OCI-LY7 (cell line): Measurements from ENCODE around the gene HDGFL1. TPM values are rescaled to one million over a fixed set of nuclear protein-coding genes. Genes with fewer than 3 reads are reported as not detected.

Experiments
- BruUV-seq: library from RNA; stranded (reverse); fragments of 400-500 nt; replicated peaks from 2 replicates; lab custom pipeline; 2021; lab: Mats Ljungman, UMichigan
- CTCF ChIA-PET: fragments of 300-600 bp; sonication (Branson Sonifier 250); formaldehyde crosslinking; loops from one replicate; lab custom pipeline; 2022; ENCODE audit warnings: antibody characterized with exemption; ENCODE audit not compliant: unreplicated experiment; lab: Charles Lee
- POLR2A ChIA-PET: fragments of 300-600 bp; sonication (Branson Sonifier 250); formaldehyde crosslinking; loops from one replicate; lab custom pipeline; 2022; ENCODE audit warnings: antibody characterized with exemption; lab: Charles Lee
- DNase-seq: peaks from one replicate; pipeline ENCODE4 v3.0.0-alpha.2; 2015; ENCODE audit warnings: low spot score
- H2AFZ ChIP-seq: fragments of 200-600 bp; sonication (generic), shearing (Covaris generic); 2 replicates; pipeline ENCODE4 v1.6.1; 2014; ENCODE audit warnings: mild to moderate bottlenecking, antibody characterized with exemption, low read length, moderate library complexity
- H3K27ac ChIP-seq: fragments of 200-600 bp; sonication (generic); 2 replicates; pipeline ENCODE4 v1.5.1; 2014; ENCODE audit warnings: mixed run types, low read depth, mild to moderate bottlenecking, moderate library complexity, low read length, inconsistent platforms; ENCODE audit not compliant: poor library complexity, severe bottlenecking
- H3K36me3 ChIP-seq: fragments of 200-600 bp; sonication (generic); 2 replicates; pipeline ENCODE4 v1.6.1; 2014; ENCODE audit warnings: mild to moderate bottlenecking, antibody characterized with exemption, low read length, moderate library complexity, mixed read lengths; ENCODE audit not compliant: insufficient read depth
- H3K4me1 ChIP-seq: fragments of 200-600 bp; sonication (generic); 2 replicates; pipeline ENCODE4 v1.5.1; 2014; ENCODE audit warnings: mild to moderate bottlenecking, low read length; ENCODE audit not compliant: insufficient read depth, poor library complexity, severe bottlenecking
- H3K4me2 ChIP-seq: fragments of 200-600 bp; sonication (generic); 2 replicates; pipeline ENCODE4 v1.6.1; 2014; ENCODE audit warnings: mild to moderate bottlenecking, low read length
- H3K4me3 ChIP-seq: fragments of 200-600 bp; sonication (generic); 2 replicates; pipeline ENCODE4 v1.5.1; 2014; ENCODE audit warnings: mild to moderate bottlenecking, low read depth, low read length; ENCODE audit not compliant: poor library complexity, severe bottlenecking
- H3K79me2 ChIP-seq: fragments of 200-600 bp; sonication (generic); 2 replicates; pipeline ENCODE4 v1.6.1; 2016; ENCODE audit warnings: low read depth, mild to moderate bottlenecking, low read length, moderate library complexity, mixed read lengths; ENCODE audit not compliant: insufficient read depth
- H3K9me2 ChIP-seq: fragments of 200-600 bp; sonication (generic); 2 replicates; pipeline ENCODE4 v1.6.1; 2016; ENCODE audit warnings: mild to moderate bottlenecking, low read length, mixed read lengths; ENCODE audit not compliant: insufficient read depth
- H3K9me3 ChIP-seq: fragments of 200-600 bp; sonication (generic); 2 replicates; pipeline ENCODE4 v1.6.1; 2014; ENCODE audit warnings: mild to moderate bottlenecking, mixed run types, low read length, mixed read lengths
- H4K20me1 ChIP-seq: fragments of 200-600 bp; sonication (generic); 2 replicates; pipeline ENCODE4 v1.6.1; 2014; ENCODE audit warnings: mild to moderate bottlenecking, antibody characterized with exemption, low read length, moderate library complexity, mixed read lengths; ENCODE audit not compliant: insufficient read depth
- CTCF ChIP-seq: fragments of 200-600 bp; sonication (generic); conservative IDR thresholded peaks from 2 replicates; pipeline ENCODE4 v1.5.1; 2014; ENCODE audit warnings: mild to moderate bottlenecking, antibody characterized with exemption, low read length, moderate library complexity, mixed read lengths
- EZH2phosphoT487 ChIP-seq: fragments of 200-600 bp; sonication (generic); IDR thresholded peaks from 2 replicates; pipeline ENCODE4 v1.6.1; 2018; ENCODE audit warnings: low read depth, borderline replicate concordance, mild to moderate bottlenecking, mixed run types, antibody characterized with exemption, low read length, moderate library complexity, mixed read lengths
- intact Hi-C: fragments of 100-400 bp; cut with micrococcal nuclease; formaldehyde crosslinking; loops from one replicate; pipeline ENCODE4 v1.10.0; 2022; ENCODE audit not compliant: unreplicated experiment
- total RNA-seq, 2 experiments: library from RNA; depleted of rRNA in 1 of 2; stranded (reverse); fragments of >200 nt in 1 of 2; shearing (Covaris generic) in 1 of 2; gene quantifications; 2 replicates each; pipeline ENCODE4 v1.2.3, GENCODE V29; 2014 to 2022

Gene HDGFL1
- total RNA-seq, 2 experiments from 2014 or later, result not detected

- BruUV-seq, result no TSS peak
- Histone ChIP-seq H3K9me2 (no peaks in the 10 kb centered on the region), H2AFZ (no peak overlapping the region), H3K79me2 (no peaks in the 10 kb centered on the region), H3K4me1 (no peaks in the 10 kb centered on the region), H3K36me3 (no peaks in the 10 kb centered on the region), H3K4me3 (no peak overlapping the region), H4K20me1 (no peaks in the 10 kb centered on the region), H3K4me2 (no peak overlapping the region), H3K27ac (no peak overlapping the region), H3K9me3 (no peaks in the 10 kb centered on the region)
- ChIA-PET POLR2A (no interaction called here), CTCF (no interaction called here)
- no peak for TF ChIP-seq EZH2phosphoT487
- TF ChIP-seq CTCF, result no peak
- DNase-seq, result no peak
- intact Hi-C loops, result no loop called here
Measured at GRCh38 chr6:22557007-22557406, 12.4 kb upstream of the HDGFL1 start.

DNA sequence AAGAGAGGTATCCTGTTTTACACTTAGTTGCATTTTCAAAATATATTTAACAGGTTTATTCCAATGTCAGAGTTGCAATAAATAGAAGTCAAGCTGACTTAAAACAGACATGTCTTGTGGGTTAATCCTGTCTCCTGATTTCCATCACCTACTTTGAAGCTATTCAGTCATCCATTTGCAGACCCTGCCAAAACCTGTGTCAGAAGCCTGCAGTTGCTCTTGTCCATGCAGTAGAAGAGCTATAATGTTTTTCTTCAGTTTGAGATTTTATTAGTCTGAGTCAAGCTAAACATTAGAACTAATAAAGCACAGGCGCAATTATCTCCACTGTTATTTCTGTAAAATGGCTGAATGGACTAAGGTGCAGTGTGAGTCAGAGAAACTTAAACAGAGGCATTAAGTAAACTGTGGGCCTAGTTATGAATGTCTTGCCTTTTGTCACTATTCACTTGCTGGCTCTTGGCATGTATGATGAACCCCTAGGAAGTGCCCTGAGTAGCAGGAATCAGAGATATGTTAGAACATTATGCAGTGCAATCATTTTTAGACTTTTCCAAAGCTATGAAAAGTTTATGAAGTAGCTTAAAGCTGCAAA is 11.0 kb upstream of the HDGFL1 start:
- no peak overlapping the region for H3K4me2 ChIP-seq
- CTCF ChIA-PET, result no interaction called here
- intact Hi-C loops, result no loop called here
- no TSS peak for BruUV-seq
- no peak overlapping the region for H3K27ac ChIP-seq
- no peaks in the 10 kb centered on the region for H3K79me2 ChIP-seq
- H2AFZ ChIP-seq, result no peak overlapping the region
- no peaks in the 10 kb centered on the region for H3K36me3 ChIP-seq
- H4K20me1 ChIP-seq, result no peaks in the 10 kb centered on the region
- TF ChIP-seq EZH2phosphoT487 (no peak), CTCF (no peak)
- no peak for DNase-seq
- H3K4me1 ChIP-seq, result no peaks in the 10 kb centered on the region
- H3K4me3 ChIP-seq, result no peak overlapping the region
- POLR2A ChIA-PET, result interaction anchor here (1.7 kb wide), 1 partner anchor 13 kb away, joined by 4 read pairs; no protein-coding TSS in a partner anchor
- H3K9me3 ChIP-seq, result no peaks in the 10 kb centered on the region
- H3K9me2 ChIP-seq, result no peaks in the 10 kb centered on the region

- H3K79me2 ChIP-seq, result no peaks in the 10 kb centered on the region
- TF ChIP-seq EZH2phosphoT487 (no peak), CTCF (no peak)
- H4K20me1 ChIP-seq, result no peaks in the 10 kb centered on the region
- POLR2A ChIA-PET, result no interaction called here
- H3K9me2 ChIP-seq, result no peaks in the 10 kb centered on the region
- no peaks in the 10 kb centered on the region for H3K36me3 ChIP-seq
- no peak overlapping the region for H3K4me3 ChIP-seq
- CTCF ChIA-PET, result no interaction called here
- H3K4me2 ChIP-seq, result no peak overlapping the region
- DNase-seq, result no peak
- no TSS peak for BruUV-seq
- intact Hi-C loops, result no loop called here
- H3K27ac ChIP-seq, result no peak overlapping the region
- no peaks in the 10 kb centered on the region for H3K9me3 ChIP-seq
- H2AFZ ChIP-seq, result no peak overlapping the region
- no peaks in the 10 kb centered on the region for H3K4me1 ChIP-seq
Measured at GRCh38 chr6:22568854-22569253, 512 bp upstream of the HDGFL1 start.
